GM18519 (cell line): ENCODE measurements around the gene CCDC9.
"Not testable (repeated sequence)": the region's sequence is repeated elsewhere in the genome, so short reads cannot be mapped to it uniquely, and the experiment has no call there.

Source experiments
- ATAC-seq: cut with Tn5 transposase; IDR thresholded peaks from one replicate; pipeline ENCODE4 v1.9.1; 2021; ENCODE audit warnings: mild to moderate bottlenecking, moderate library complexity; ENCODE audit not compliant: unreplicated experiment, low FRiP score

CCDC9 gene

DNA sequence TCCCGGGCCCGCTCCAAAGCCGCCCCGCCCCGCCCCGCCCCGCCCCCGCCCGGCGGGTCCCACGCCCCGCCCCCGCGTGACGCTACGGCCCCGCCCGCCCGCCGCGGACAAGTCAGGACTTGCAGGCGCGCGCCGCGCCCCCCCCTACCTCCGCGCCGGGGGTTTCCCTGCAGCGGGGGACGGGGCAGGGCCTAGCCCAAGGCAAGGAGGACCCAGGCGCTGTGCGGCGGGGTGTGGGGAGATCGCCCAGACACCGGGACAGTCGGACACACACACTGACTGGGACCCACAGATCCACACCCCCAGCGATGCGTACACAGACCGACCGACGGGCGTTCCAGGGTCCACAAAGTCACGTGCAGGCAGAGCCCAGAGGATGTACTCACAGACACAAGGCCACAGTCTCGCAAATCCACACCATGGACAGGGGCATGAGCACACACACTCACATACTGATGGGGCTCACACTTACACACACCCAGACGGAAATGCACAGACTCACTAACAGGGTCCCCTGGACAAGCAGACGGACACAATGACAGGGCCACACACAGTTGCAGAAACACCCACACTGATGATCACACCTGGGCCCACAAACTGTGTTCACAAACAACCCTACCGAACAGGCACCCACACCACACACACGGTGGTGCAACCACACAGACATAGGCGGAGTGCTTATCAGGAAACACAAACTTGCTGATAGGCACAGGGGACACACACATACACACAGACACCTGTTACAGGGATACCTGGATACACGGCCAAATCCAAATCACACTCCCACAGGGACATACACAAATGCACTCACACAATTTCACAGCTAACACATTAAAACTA lies 24.9 kb upstream of the CCDC9 start:
- no peak for ATAC-seq

DNA sequence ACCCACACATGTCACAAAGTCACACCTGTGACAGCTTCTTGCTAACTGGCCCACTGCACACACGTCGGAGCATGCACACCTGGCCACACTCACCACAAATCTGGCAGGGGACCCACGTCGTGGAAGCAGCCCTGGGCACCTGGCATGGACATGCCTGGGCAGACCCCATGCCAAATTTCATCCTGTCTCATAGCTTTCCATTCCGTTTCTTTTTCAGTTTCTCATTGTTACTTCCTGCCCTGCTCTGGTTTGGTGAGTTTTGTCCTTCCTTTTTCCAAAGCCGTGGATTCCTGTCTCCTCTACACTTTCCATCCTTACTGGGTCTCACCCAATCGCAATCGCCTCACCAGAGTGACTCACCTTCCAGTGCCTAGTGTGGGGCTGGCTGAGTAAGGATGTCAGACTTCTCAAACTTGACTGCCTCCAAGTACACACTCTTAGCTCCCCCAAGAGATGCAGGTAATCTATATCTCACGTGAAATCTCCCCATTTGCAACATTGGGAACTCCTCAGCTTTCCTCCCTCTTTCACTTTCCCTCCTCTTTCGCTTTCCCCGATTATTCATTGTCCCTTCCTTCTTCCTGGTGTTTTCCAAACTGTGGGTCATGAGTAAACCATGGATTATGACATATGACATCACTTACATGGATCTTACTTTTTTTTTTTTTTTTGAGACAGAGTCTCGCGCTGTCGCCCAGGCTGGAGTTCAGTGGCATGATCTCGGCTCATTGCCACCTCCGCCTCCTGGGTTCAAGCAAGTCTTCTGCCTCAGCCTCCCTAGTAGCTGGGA lies 23.7 kb upstream of the CCDC9 start:
- no peak for ATAC-seq

DNA sequence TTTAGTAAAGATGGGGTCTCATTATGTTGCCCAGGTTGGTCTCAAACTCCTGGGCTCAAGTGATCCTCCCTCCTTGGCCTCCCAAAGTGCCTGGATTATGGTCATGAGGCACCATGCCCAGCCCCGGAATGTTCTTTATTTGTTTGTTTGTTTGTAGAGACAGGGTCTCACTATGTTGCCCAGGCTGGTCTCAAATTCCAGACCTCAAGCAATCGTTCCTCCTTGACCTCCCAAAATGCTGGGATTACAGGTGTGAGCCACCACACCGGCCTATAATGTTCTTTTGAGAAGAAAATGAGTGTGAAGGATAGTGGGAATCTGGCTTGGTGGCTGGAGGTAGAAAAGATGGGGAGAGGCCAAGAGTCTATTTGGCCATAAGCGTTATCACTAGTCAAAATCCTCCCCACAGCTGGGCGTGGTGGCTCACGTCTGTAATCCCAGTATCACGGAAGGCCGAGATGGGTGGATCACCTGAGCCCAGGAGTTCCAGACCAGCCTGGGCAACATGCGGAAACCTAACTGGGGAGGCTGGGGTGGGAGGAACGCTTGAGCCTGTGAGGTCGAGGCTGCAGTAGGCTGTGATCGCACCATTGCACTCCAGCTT lies 20.2 kb upstream of the CCDC9 start:
- no peak for ATAC-seq

DNA sequence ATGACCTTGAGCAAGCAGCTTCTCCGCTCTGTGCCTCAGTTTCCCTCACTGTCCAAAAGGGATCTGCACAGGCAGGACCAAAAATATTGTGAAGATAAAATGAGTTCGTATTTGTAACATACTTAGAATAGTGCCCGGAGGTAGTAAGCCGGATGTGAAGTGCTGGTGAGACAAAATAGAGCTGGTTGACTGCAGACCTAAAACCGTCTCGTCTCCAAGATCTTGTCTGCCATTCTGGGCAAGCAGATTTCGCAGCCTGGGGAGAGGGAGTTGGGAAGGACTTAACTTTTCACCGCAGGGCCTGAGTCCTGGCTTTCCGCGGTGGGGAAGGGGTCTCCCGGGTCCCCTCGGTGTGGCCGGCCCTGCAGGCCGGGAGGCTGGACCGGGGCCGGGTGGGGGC lies 17.2 kb upstream of the CCDC9 start:
- ATAC-seq: no peak

DNA sequence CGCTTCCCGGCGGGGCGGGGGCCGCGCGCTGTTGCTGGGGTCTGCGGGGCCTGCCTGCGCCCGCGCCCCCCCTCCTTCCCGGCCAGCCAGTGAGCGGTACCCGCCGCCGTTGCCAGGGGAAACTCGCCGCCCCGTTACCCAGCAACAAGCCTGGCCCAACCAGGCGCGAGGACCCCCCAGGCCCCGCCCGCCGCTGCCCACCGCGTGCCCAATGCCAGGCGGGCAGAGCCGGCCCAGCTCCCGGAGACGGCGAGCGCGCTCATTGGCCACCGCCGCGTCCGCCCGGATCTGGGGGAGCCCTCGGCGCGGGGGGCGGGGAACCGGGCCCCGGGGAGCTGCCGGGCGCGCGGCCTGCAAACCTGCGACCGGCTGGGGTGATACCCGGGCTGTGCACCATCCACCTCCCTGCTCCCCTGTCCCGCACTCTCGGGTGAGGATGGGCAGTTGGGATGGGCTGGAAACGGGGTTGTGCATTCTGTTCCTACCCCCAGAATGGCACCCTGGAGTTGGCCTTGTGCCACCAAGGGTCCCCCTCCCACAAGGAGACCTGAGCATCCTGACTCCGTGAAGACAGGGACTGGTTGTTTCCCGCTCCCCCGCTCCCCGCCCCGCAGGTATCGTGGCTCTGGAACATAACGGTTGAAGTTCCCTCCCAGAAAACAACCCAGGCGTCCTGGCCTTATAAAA lies 16.6 kb upstream of the CCDC9 start:
- ATAC-seq: no peak

DNA sequence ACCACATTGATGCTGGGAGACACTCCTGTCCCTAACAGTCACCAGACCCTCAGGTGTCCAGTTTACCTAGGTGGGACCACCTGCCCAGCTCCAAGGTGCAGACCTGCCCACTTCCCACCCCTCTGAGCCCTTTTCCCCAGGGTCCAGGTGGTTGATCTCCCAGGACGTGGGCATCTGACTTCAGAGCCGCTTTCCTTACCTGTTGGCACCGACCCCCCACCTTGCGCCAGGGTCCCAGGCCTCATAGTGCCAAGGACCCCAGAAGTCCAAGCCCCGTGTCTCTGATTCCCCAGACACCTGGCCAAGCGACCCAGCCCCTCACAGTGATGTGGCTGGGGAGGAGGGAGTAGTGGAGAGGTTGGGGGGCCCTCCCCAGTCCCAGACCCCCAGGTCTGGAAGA lies 15.8 kb upstream of the CCDC9 start:
- ATAC-seq: no peak

DNA sequence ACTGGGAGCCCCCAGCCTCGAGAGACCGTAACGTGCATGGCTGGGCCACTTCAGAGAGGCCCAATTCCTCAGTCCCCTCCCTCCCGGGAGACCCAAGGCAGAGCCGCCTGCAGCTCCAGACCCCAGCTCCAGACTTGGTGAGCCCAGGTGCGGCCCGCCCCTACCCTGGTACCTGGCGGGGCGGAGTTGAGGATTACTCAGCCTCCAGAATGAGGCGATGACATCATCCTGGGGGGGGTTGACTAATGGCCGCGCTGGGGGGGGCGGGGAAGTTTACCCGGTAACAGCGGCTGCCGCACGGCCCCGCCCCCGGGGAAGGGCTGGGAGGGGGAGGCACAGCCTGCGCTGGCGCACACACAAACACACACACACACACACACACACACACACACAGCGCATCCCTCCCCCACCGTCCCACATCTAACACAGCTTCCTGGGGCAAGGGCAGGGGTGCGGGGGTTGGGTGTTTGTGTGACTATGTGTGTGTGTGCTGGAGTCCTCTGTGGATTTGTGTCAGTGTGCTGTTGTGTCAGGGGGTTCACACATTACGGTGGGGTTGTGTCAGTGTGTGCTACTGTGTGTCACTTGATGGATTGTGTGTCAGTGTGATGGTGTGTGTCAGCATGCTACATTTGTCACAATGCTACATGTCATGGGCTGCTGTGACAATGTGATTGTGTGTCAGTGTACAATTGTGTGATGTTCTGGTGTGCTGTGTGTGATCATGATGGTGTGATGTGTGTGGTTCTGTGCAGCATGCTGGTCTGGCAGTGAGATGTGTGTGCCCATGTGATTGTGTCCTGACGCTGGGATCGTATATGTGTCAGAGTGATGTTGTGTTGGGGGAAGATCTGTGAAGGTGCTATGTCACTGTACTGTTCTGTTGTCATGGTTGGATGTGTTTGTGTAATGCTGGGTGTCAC lies 15.1 kb upstream of the CCDC9 start:
- no peak for ATAC-seq

DNA sequence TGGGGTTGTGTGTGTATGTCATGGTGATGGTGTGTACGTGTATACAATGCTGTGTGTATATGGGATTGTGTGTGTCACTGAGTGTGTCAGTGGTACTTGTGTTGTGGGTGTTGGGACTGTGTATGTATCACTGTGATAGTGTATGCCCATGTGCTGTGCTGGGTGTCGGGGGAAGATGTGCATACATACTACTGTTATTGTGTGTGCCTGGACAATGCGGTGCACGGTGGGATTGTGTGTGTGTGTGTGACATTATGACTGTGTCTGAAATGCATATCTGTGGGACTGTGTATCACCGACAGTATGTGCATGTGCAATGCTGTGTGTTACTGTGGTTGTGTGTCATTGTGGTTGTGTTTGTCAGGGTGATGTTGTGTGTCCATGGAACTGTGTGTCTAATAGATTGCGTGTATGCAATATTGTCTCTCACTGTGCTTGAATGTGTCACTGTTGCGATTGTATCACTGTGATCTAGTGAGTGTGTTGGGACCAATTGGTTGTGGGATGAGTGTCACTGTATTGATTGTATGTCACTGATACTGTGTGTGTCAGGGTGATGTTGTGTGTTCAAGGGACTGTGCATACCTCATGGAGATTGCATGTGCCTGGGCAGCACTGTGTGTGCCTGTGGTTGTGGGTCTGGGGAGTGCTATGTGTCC lies 14.3 kb upstream of the CCDC9 start:
- ATAC-seq: no peak

DNA sequence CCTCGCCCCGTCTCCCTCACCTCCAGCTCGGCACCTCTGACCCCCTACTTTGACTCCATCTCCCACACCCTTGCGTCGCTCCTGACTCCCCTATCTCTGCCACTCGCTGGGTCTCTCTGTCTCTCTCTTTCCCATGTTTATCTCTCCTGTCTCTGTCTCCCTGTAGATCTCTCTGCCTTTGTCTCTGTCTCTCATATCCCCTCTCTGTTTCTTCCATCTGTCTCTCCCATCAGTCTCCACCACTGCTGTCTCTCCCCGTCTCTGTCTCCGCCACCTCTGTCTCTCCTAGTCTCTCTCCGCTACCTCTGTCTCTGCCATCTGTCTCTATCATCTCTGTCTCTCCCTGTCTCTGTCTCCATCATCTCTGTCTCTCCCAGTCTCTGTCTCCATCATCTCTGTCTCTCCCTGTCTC lies 13.0 kb upstream of the CCDC9 start:
- ATAC-seq: no peak

DNA sequence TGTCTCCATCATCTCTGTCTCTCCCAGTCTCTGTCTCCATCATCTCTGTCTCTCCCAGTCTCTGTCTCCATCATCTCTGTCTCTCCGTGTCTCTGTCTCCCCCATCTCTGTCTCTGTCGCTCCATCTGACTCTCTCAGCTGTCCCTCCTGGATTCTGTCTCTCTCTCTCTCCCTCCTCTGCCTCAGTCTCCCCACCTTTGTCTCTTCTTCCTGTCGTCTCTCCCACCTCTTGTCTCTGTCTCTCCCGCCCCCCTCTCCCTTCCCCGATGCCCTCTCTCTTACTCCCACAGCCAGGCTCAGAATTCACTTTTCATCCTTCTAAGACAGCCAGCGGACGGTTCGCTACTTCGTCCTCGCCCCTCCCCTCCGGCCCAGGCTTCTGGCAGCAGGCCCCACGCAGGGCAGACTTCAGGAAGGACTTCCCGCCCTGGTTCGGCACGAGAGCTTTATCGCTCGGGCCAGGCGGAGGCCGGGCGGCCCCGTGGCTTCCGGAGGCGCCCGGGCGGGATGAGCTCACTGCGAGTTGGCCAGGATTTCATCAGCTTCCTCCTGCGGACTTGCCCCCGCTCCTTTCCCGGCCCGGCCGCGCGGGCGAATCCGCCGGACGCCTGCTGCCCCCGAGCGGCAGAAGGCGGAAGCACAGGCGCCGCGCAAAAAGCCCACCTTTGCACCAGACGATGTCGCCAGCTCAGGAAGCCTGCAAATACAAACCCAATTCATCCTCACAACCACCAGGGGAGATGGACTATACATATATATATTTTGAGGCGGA lies 12.4 kb upstream of the CCDC9 start:
- peak; percentile 47 for ATAC-seq

DNA sequence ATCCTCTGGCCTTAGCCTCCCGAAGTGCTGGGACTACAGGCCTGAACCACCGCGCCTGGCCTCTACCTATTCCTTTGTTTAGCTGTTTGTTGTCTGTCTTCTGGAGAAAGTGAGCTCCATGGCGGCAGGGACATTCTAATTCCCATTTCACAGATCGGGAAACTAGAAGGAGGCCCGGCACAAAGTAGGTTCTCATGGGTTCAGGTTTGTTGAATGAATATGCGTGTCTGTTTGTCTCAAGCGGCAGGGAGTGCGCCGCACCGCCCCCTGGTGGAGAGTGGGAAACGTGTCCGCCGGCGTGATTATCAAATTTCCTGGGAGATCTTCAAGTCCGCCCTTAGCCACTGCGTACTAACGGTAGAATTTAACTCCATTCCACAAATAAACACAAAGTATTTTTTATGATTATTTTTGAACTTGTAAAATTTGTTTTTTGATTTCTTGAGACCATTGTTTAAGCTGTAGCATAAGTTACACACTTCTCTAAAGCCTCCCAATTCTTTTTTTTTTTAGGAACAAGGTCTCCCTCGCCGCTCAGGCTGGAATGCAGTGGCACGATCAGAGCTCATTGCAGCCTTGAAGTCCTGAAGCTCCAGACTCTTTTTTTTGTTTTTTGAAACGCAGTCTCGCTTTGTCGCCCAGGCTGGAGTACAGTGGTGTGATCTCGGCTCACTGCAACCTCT lies 8.9 kb upstream of the CCDC9 start:
- ATAC-seq: no peak

DNA sequence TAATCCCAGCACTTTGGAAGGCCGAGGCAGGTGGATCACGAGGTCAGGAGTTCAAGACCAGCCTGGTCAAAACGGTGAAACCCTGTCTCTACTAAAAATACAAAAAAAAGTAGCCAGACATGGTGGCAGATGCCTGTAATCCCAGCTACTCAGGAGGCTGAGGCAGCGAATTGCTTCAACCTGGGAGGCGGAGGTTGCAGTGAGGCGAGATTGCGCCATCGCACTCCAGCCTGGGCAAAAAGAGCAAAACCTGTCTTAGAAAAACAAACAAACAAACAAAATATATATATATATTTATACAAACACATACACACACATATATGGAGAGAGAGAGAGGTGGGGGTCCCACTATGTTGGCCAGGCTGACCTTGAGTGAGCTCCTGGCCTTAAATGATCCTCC lies 3.3 kb upstream of the CCDC9 start:
- ATAC-seq: not testable (repeated sequence)

DNA sequence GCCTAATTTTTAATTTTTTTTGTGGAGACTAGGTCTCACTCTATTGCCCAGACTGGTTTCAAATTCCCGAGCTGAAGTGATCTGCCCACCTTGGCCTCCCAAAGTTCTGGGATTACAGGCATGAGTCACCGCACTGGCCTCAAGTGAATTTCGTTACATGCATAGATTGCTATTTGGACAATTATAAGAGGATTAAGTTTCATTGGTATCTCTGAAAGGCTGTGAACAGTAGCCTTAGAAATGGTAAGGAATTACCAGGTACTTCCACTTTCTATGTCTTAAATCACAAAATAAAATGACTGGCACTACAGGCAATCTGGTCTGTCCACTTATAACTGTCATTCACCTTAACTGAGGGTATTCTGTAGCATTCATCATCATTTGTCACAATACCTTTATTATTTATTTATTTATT lies 2.9 kb upstream of the CCDC9 start:
- no peak for ATAC-seq

DNA sequence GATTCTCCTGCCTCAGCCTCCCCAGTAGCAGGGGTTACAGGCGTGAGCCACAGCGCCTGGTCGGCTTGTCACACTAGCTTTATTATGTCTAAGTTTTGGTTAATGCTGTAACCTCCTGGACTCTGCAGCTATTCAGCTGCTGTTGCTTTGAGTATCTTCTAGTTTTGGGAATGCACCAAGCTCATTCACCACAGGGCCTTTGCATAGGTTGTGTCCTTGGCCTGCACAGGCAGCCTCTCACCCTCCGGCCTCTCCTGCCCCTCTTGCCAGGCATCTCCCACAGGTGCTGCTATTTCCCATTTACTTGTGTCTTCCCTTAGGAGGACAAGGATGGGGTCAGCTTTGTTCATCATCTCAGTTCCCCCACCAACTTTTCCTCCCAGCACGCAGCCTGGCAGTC lies 2.4 kb upstream of the CCDC9 start:
- no peak for ATAC-seq

DNA sequence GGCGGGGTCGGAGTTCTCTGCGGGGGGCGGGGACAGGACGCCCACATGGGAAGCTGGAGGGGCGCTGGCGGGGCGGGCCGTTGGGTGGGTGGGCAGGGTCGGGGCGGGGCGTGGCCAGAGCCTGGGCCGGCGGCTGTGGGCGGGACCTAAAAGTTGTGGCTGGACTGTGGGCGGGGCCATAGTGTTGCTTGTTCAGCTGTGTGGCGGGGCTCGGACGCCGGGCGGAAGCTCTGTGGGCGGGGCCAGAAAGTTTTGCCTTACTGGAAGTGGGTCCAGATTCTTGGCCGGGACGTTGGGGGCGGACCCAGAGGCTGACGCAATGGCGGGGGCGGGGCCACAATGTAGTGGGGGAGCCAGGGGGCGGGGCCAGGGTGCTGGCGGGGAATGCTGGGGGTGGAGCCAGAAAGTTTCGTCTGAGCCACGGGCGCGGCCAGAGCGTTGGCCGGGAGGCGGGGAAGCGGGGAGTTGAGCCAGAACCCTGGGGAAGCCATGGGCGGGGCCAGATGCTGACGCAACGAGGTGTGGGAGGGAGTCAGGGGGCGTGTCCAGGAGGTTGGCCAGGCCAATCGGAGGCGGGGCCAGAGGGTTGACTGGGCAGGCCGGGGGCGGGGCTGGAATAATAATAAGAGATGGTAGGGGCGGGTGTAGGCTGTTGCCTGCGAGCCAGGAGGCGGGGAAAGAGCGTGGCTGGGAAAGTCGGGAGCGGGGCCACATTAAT lies 527 bp downstream of the CCDC9 start:
- ATAC-seq: peak; percentile 45

DNA sequence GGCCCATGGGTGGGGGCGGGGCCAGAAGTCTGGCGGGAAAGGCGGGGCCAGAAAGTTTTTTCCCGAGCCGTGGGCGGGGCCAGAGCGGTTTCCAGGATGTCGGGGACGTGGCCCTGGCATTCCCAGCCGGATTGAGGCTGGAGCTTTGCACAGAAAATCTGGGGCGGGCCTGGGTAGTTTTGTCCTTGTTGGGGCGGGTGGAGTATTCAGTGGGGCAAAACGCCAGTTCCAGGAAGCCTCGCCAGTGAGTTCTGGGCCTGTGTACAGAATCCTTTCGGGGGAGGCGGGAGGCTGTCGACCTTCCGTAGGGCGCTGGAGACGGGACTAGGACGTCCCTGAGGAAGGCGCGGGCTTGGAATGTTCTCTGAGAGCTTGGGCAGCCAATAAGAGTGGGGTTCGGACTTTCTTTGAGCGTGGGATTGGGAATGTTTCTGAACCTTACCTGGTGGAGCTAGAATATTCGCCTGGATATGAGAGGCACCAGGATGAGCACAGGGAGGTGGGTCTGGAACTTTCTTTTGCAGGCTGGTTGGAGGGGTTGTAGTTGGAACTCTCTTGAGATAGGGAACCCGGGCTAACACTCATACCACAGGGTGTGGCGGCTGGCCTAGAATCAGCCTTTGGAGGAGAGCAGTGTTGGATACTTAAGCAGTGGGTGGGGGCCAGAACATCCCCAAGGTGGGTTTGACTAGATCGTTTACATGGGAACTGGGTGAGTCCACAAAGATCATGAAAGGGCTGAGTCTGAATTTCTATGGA lies 1.3 kb downstream of the CCDC9 start:
- ATAC-seq: no peak

DNA sequence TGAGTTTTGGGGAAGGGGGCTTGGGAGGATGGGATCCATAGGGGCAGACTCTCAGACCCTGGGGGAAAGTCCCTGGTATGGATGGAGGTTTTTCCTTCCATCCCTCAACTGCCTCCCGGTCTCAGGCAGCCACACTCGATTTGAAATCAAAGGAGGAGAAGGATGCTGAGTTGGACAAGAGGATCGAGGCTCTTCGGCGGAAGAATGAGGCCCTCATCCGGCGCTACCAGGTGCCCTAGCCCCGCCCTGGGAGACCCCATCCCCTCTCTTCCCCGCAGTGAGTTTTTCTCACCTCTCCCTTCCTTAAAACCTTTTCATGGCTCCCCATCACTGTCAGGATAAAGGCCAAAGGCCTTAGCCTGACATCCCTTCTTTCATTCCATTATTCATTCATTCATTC lies 2.1 kb downstream of the CCDC9 start:
- ATAC-seq: no peak
